Trophoblast cell (in vitro differentiated cells and primary cell): Measurements from ENCODE around the gene OR9A4.
A peak's percentile ranks its signal among the peaks of the same experiment; 100 is the strongest.

Experiments
- DNase-seq, 2 donors: peaks; one replicate each; pipeline ENCODE4 v3.0.0-alpha.2; 2016
- H2AFZ ChIP-seq: 2 replicates; pipeline ENCODE4 v1.6.1; 2013; ENCODE audit warnings: low read length, moderate library complexity, mild to moderate bottlenecking; ENCODE audit not compliant: insufficient read depth, poor library complexity
- H2AK5ac ChIP-seq: 2 replicates; pipeline ENCODE4 v1.6.1; 2013; ENCODE audit warnings: mild to moderate bottlenecking, low read length
- H2BK120ac ChIP-seq: 2 replicates; pipeline ENCODE4 v1.6.1; 2013; ENCODE audit warnings: low read length, mild to moderate bottlenecking, moderate library complexity; ENCODE audit not compliant: insufficient read depth, poor library complexity
- H2BK12ac ChIP-seq: 2 replicates; pipeline ENCODE4 v1.6.1; 2013; ENCODE audit warnings: mild to moderate bottlenecking, low read length, moderate library complexity
- H2BK5ac ChIP-seq: 2 replicates; pipeline ENCODE4 v1.6.1; 2013; ENCODE audit warnings: low read length, low read depth, moderate library complexity, mild to moderate bottlenecking; ENCODE audit not compliant: poor library complexity
- H3K14ac ChIP-seq: 2 replicates; pipeline ENCODE4 v1.6.1; 2013; ENCODE audit warnings: mild to moderate bottlenecking, low read length
- H3K18ac ChIP-seq: 2 replicates; pipeline ENCODE4 v1.6.1; 2013; ENCODE audit warnings: mild to moderate bottlenecking, low read length
- H3K23ac ChIP-seq: 2 replicates; pipeline ENCODE4 v1.6.1; 2013; ENCODE audit warnings: low read length
- H3K27ac ChIP-seq: 2 replicates; pipeline ENCODE4 v1.5.1; 2013; ENCODE audit warnings: low read depth, mild to moderate bottlenecking, inconsistent platforms, low read length, moderate library complexity
- H3K27me3 ChIP-seq: 2 replicates; pipeline ENCODE4 v1.6.1; 2013; ENCODE audit warnings: inconsistent platforms, mild to moderate bottlenecking, low read length, moderate library complexity; ENCODE audit not compliant: insufficient read depth
- H3K36me3 ChIP-seq, 2 experiments: 1 replicate in 1 of 2; 2 replicates in 1 of 2; pipeline ENCODE4 v1.6.1; 2013; ENCODE audit warnings: low read length in 2 of 2, mild to moderate bottlenecking in 2 of 2, moderate library complexity in 1 of 2; ENCODE audit not compliant: insufficient read depth in 2 of 2, control insufficient read depth in 1 of 2
- H3K4ac ChIP-seq: 2 replicates; pipeline ENCODE4 v1.6.1; 2013; ENCODE audit warnings: low read depth, mild to moderate bottlenecking, low read length, moderate library complexity
- H3K4me1 ChIP-seq, 2 experiments: 1 replicate in 1 of 2; 2 replicates in 1 of 2; pipeline ENCODE4 v1.6.1; 2013; ENCODE audit warnings: low read length in 2 of 2, mild to moderate bottlenecking in 2 of 2, moderate library complexity in 1 of 2; ENCODE audit not compliant: insufficient read depth in 2 of 2, control insufficient read depth in 1 of 2
- H3K4me2 ChIP-seq: 2 replicates; pipeline ENCODE4 v1.6.1; 2013; ENCODE audit warnings: inconsistent platforms, mild to moderate bottlenecking, low read length, moderate library complexity
- H3K4me3 ChIP-seq: 2 replicates; pipeline ENCODE4 v1.5.1; 2013; ENCODE audit warnings: mild to moderate bottlenecking, low read depth, low read length, inconsistent platforms
- H3K79me1 ChIP-seq: one replicate; pipeline ENCODE4 v1.6.1; 2013; ENCODE audit warnings: low read length
- H3K79me2 ChIP-seq: 2 replicates; pipeline ENCODE4 v1.6.1; 2013; ENCODE audit warnings: low read length, mild to moderate bottlenecking; ENCODE audit not compliant: control insufficient read depth, insufficient read depth, poor library complexity
- H3K9ac ChIP-seq: 2 replicates; pipeline ENCODE4 v1.6.1; 2013; ENCODE audit warnings: mild to moderate bottlenecking, low read length
- H3K9me3 ChIP-seq: 2 replicates; pipeline ENCODE4 v1.6.1; 2013; ENCODE audit warnings: low read depth, mild to moderate bottlenecking, control low read depth, inconsistent platforms, low read length; ENCODE audit not compliant: insufficient read depth
- H4K12ac ChIP-seq: 2 replicates; pipeline ENCODE4 v1.6.1; 2013; ENCODE audit warnings: low read depth, mild to moderate bottlenecking, low read length, moderate library complexity
- H4K8ac ChIP-seq: 2 replicates; pipeline ENCODE4 v1.6.1; 2013; ENCODE audit warnings: low read depth, mild to moderate bottlenecking, low read length, moderate library complexity
- H4K91ac ChIP-seq: one replicate; pipeline ENCODE4 v1.6.1; 2013; ENCODE audit warnings: low read depth, mild to moderate bottlenecking, low read length, moderate library complexity
- WGBS: extraction: QIAGEN DNeasy Blood & Tissue Kit; methylation state at CpG from one replicate; pipeline ENCODE4 v1.1.7; 2013; ENCODE audit warnings: missing lambda C conversion rate; ENCODE audit not compliant: insufficient read length, insufficient coverage; ENCODE audit errors: extremely low coverage; 5-methylcytosine and 5-hydroxymethylcytosine counted together

OR9A4 gene

GRCh38 chr7:141952461-141952860 is 36.3 kb downstream of the OR9A4 start:
- Histone ChIP-seq H3K4me2 (no peak overlapping the region), H3K14ac (no peak overlapping the region), H3K4ac (no peak overlapping the region), H4K91ac (no peak overlapping the region), H2BK12ac (no peak overlapping the region), H3K36me3 (no peaks in the 10 kb centered on the region), H3K9me3 (no peaks in the 10 kb centered on the region), H2BK5ac (no peak overlapping the region), H2AK5ac (no peak overlapping the region), H3K27ac (no peak overlapping the region), H3K4me1 (no peaks in the 10 kb centered on the region), H3K23ac (no peak overlapping the region), H3K79me2 (no peaks in the 10 kb centered on the region), H4K8ac (no peak overlapping the region), H3K9ac (no peak overlapping the region), H3K18ac (no peak overlapping the region), H3K27me3 (no peaks in the 10 kb centered on the region), H3K4me3 (no peak overlapping the region), H4K12ac (no peak overlapping the region), H3K79me1 (no peaks in the 10 kb centered on the region), H2BK120ac (no peak overlapping the region), H2AFZ (no peak overlapping the region)
- no CpG with 5 or more reads among the region's 1 CpG for WGBS
- no peak for DNase-seq

GRCh38 chr7:141954334-141954733 is 38.1 kb downstream of the OR9A4 start:
- Histone ChIP-seq H3K9me3 (no peaks in the 10 kb centered on the region), H3K79me1 (no peaks in the 10 kb centered on the region), H3K4me1 (no peaks in the 10 kb centered on the region), H3K4me3 (no peak overlapping the region), H2BK120ac (no peak overlapping the region), H3K9ac (no peak overlapping the region), H3K4me2 (no peak overlapping the region), H4K91ac (no peak overlapping the region), H3K79me2 (no peaks in the 10 kb centered on the region), H3K14ac (no peak overlapping the region), H2BK12ac (no peak overlapping the region), H4K12ac (no peak overlapping the region), H3K4ac (no peak overlapping the region), H3K18ac (no peak overlapping the region), H3K27me3 (no peaks in the 10 kb centered on the region), H3K36me3 (no peaks in the 10 kb centered on the region), H3K23ac (no peak overlapping the region), H2BK5ac (no peak overlapping the region), H3K27ac (no peak overlapping the region), H2AK5ac (no peak overlapping the region), H2AFZ (no peak overlapping the region), H4K8ac (no peak overlapping the region)
- WGBS, result no CpG with 5 or more reads among the region's 1 CpG
- no peak for DNase-seq

- Histone ChIP-seq H4K91ac (no peak overlapping the region), H4K12ac (no peak overlapping the region), H3K14ac (no peak overlapping the region), H3K27me3 (no peaks in the 10 kb centered on the region), H3K18ac (no peak overlapping the region), H4K8ac (no peak overlapping the region), H3K36me3 (no peaks in the 10 kb centered on the region), H3K4me1 (no peaks in the 10 kb centered on the region), H3K23ac (no peak overlapping the region), H3K79me1 (no peaks in the 10 kb centered on the region), H3K27ac (no peak overlapping the region), H3K9me3 (no peaks in the 10 kb centered on the region), H3K4me2 (no peak overlapping the region), H3K9ac (no peak overlapping the region), H3K4me3 (no peak overlapping the region), H2AFZ (no peak overlapping the region), H3K79me2 (no peaks in the 10 kb centered on the region), H2AK5ac (no peak overlapping the region), H2BK120ac (no peak overlapping the region), H3K4ac (no peak overlapping the region), H2BK12ac (no peak overlapping the region), H2BK5ac (no peak overlapping the region)
- no CpG with 5 or more reads among the region's 3 CpGs for WGBS
- no peak for DNase-seq
Observed at GRCh38 chr7:141956084-141956483, 39.9 kb downstream of the OR9A4 start.

GRCh38 chr7:141960687-141961422 is 44.7 kb downstream of the OR9A4 start:
- no peak overlapping the region for H2BK12ac ChIP-seq
- WGBS, result no CpG with 5 or more reads among the region's 3 CpGs
- H2BK120ac ChIP-seq, result no peak overlapping the region
- no peak overlapping the region for H3K27ac ChIP-seq
- H4K12ac ChIP-seq, result no peak overlapping the region
- H3K9me3 ChIP-seq, result no peaks in the 10 kb centered on the region
- H4K91ac ChIP-seq, result no peak overlapping the region
- no peak overlapping the region for H3K14ac ChIP-seq
- no peak overlapping the region for H3K4me3 ChIP-seq
- H3K27me3 ChIP-seq, result no peaks in the 10 kb centered on the region
- no peak overlapping the region for H3K4ac ChIP-seq
- no peak overlapping the region for H2AFZ ChIP-seq
- H3K79me1 ChIP-seq, result no peaks in the 10 kb centered on the region
- peak in 1 of 2 donors; percentile 20 for DNase-seq
- no peak overlapping the region for H3K23ac ChIP-seq
- H2AK5ac ChIP-seq, result no peak overlapping the region
- H3K79me2 ChIP-seq, result no peaks in the 10 kb centered on the region
- H3K4me1 ChIP-seq, result no peaks in the 10 kb centered on the region
- no peaks in the 10 kb centered on the region for H3K36me3 ChIP-seq
- H3K4me2 ChIP-seq, result no peak overlapping the region
- H4K8ac ChIP-seq, result no peak overlapping the region
- no peak overlapping the region for H3K18ac ChIP-seq
- no peak overlapping the region for H3K9ac ChIP-seq
- H2BK5ac ChIP-seq, result no peak overlapping the region
